CD14-positive monocyte (primary cell): Measurements from ENCODE around the gene ARID1B. TPM values are rescaled to one million over a fixed set of nuclear protein-coding genes. Genes with fewer than 3 reads are reported as not detected.

ENCODE experiments used
- DNase-seq, 3 donors: peaks; one replicate each; pipeline ENCODE4 v3.0.0-alpha.2; 2011 to 2022
- H2AFZ ChIP-seq: 2 replicates; pipeline ENCODE4 v1.6.0; 2012; ENCODE audit warnings: mild to moderate bottlenecking, low read depth, low read length, inconsistent platforms; ENCODE audit not compliant: insufficient read depth, poor library complexity, severe bottlenecking
- H3K27ac ChIP-seq, 2 donors: 1 replicate in 1 of 2; 2 replicates in 1 of 2; pipeline ENCODE4 v1.5.1; 2012 to 2013; ENCODE audit warnings: low read length in 2 of 2, control low read depth in 1 of 2, inconsistent platforms in 1 of 2, low read depth in 1 of 2, mild to moderate bottlenecking in 1 of 2
- H3K27me3 ChIP-seq, 2 donors: one replicate each; pipeline versions ENCODE4 v1.6.0 to v1.6.1; 2011 to 2013; ENCODE audit warnings: low read length in 2 of 2; ENCODE audit not compliant: control insufficient read depth in 2 of 2, insufficient read depth in 2 of 2
- H3K36me3 ChIP-seq, 2 donors: replicated peaks in 1 of 2; 1 replicate in 1 of 2; 2 replicates in 1 of 2; pipeline versions ENCODE4 v1.5.1 to v1.6.1; 2012 to 2013; ENCODE audit warnings: low read length in 2 of 2, control low read depth in 1 of 2, inconsistent platforms in 1 of 2, mild to moderate bottlenecking in 1 of 2; ENCODE audit not compliant: insufficient read depth in 2 of 2, control insufficient read depth in 1 of 2
- H3K4me1 ChIP-seq, 2 donors: 1 replicate in 1 of 2; 2 replicates in 1 of 2; pipeline versions ENCODE4 v1.5.1 to v1.6.1; 2012 to 2013; ENCODE audit warnings: low read length in 2 of 2, control low read depth in 1 of 2, inconsistent platforms in 1 of 2, mild to moderate bottlenecking in 1 of 2, moderate library complexity in 1 of 2; ENCODE audit not compliant: insufficient read depth in 2 of 2, control insufficient read depth in 1 of 2
- H3K4me2 ChIP-seq: replicated peaks from 2 replicates; pipeline ENCODE3; 2012; ENCODE audit warnings: low read length, moderate library complexity, mild to moderate bottlenecking; ENCODE audit not compliant: poor library complexity, severe bottlenecking; ENCODE audit errors: extremely low read depth
- H3K4me3 ChIP-seq, 3 experiments: fragments of 200-600 bp in 1 of 3; sonication (generic) in 1 of 3; replicated peaks in 1 of 3; 1 replicate in 2 of 3; 2 replicates in 1 of 3; pipeline ENCODE4 v1.5.1; 2011 to 2013; ENCODE audit warnings: low read length in 3 of 3, mild to moderate bottlenecking in 3 of 3, control low read depth in 2 of 3, low read depth in 2 of 3, inconsistent platforms in 1 of 3, moderate library complexity in 1 of 3
- H3K79me2 ChIP-seq: 2 replicates; pipeline ENCODE4 v1.6.0; 2012; ENCODE audit warnings: mild to moderate bottlenecking, control low read depth, inconsistent platforms, low read length, moderate library complexity; ENCODE audit not compliant: insufficient read depth
- H3K9ac ChIP-seq: 2 replicates; pipeline ENCODE4 v1.6.0; 2017; ENCODE audit warnings: low read length, mild to moderate bottlenecking; ENCODE audit not compliant: insufficient read depth, poor library complexity, severe bottlenecking
- H3K9me3 ChIP-seq, 2 donors: replicated peaks in 1 of 2; 1 replicate in 1 of 2; 2 replicates in 1 of 2; pipeline versions ENCODE4 v1.5.1 to v1.6.1; 2012 to 2013; ENCODE audit warnings: low read length in 2 of 2, control low read depth in 1 of 2; ENCODE audit not compliant: control insufficient read depth in 1 of 2, insufficient read depth in 1 of 2
- H4K20me1 ChIP-seq: 2 replicates; pipeline ENCODE4 v1.6.0; 2012; ENCODE audit warnings: mild to moderate bottlenecking, low read length, control low read depth, moderate library complexity; ENCODE audit not compliant: insufficient read depth
- H3K27ac Mint-ChIP-seq, 7 donors: one replicate each; pipeline ENCODE4 v1.8.0; 2020; ENCODE audit warnings: mild to moderate bottlenecking in 7 of 7, mixed read lengths in 7 of 7, moderate library complexity in 6 of 7, inconsistent platforms in 2 of 7
- H3K27me3 Mint-ChIP-seq, 3 donors: one replicate each; pipeline ENCODE4 v1.8.0; 2021 to 2022; ENCODE audit warnings: low read depth in 3 of 3, mild to moderate bottlenecking in 3 of 3, mixed read lengths in 3 of 3, moderate library complexity in 3 of 3, inconsistent platforms in 1 of 3
- H3K36me3 Mint-ChIP-seq, 2 donors: one replicate each; pipeline ENCODE4 v1.8.0; 2020; ENCODE audit warnings: mixed read lengths in 2 of 2, inconsistent platforms in 1 of 2, mild to moderate bottlenecking in 1 of 2
- H3K4me1 Mint-ChIP-seq: one replicate; pipeline ENCODE4 v1.8.0; 2020; ENCODE audit warnings: mild to moderate bottlenecking, mixed read lengths
- H3K4me3 Mint-ChIP-seq, 2 donors: one replicate each; pipeline ENCODE4 v1.8.0; 2020; ENCODE audit warnings: mild to moderate bottlenecking in 2 of 2, mixed read lengths in 2 of 2, moderate library complexity in 1 of 2
- H3K9me3 Mint-ChIP-seq, 7 donors: one replicate each; pipeline ENCODE4 v1.8.0; 2020 to 2022; ENCODE audit warnings: mixed read lengths in 7 of 7, mild to moderate bottlenecking in 6 of 7, moderate library complexity in 6 of 7, inconsistent platforms in 2 of 7
- CTCF ChIP-seq: fragments of 200-600 bp; IDR thresholded peaks from one replicate; pipeline ENCODE4 v1.8.0; 2022; ENCODE audit warnings: antibody characterized with exemption, mild to moderate bottlenecking
- WGBS: methylation state at CpG from one replicate; pipeline ENCODE4 v1.1.5; 2013; ENCODE audit warnings: missing lambda C conversion rate; ENCODE audit not compliant: insufficient coverage; 5-methylcytosine and 5-hydroxymethylcytosine counted together
- intact Hi-C, 2 donors: fragments of 100-400 bp; cut with micrococcal nuclease; formaldehyde crosslinking; loops; one replicate each; pipeline versions ENCODE4 v1.15.0 to v1.15.1; 2023
- polyA plus RNA-seq, 3 donors: library from polyadenylated mRNA; depleted of rRNA in 1 of 3; unstranded in 2 of 3; stranded (reverse) in 1 of 3; fragments of 300-500 nt in 2 of 3; fragments of >200 nt in 1 of 3; fragmentation: Illumina TruSeq in 2 of 3; gene quantifications; 1 replicate in 2 of 3; 2 replicates in 1 of 3; pipeline ENCODE4 v1.2.3, GENCODE V29; 2012 to 2021

ARID1B gene
- polyA plus RNA-seq, 3 donors = 3.2 to 22.1 (median 3.8) TPM

GRCh38 chr6:157166784-157167183 lies 389.6 kb downstream of the ARID1B start:
- no peak for DNase-seq
- 98% methylated on average over 7 of the region's 8 CpGs for WGBS
- no peaks in the 10 kb centered on the region for H3K79me2 ChIP-seq
- TF ChIP-seq CTCF = no peak
- H3K9me3 ChIP-seq = no peaks in the 10 kb centered on the region
- no peaks in the 10 kb centered on the region for H3K27me3 ChIP-seq
- H3K9me3 Mint-ChIP-seq = no peaks in the 10 kb centered on the region
- peaks cover 9% of the 10 kb centered on the region for H3K4me1 Mint-ChIP-seq
- H3K4me3 ChIP-seq = no peak overlapping the region
- intact Hi-C loops = no loop called here
- H3K9ac ChIP-seq = no peak overlapping the region
- no peaks in the 10 kb centered on the region for H4K20me1 ChIP-seq
- H2AFZ ChIP-seq = no peak overlapping the region
- no peaks in the 10 kb centered on the region for H3K27me3 Mint-ChIP-seq
- H3K4me1 ChIP-seq = peaks cover 0 to 4% of the 10 kb centered on the region in 2 donors
- no peak overlapping the region for H3K27ac ChIP-seq
- no peak overlapping the region for H3K4me2 ChIP-seq
- H3K4me3 Mint-ChIP-seq = no peak overlapping the region
- H3K36me3 ChIP-seq = peaks cover 29 to 53% of the 10 kb centered on the region in 2 donors
- peak overlapping the region in 1 of 7 donors; percentile 50 for H3K27ac Mint-ChIP-seq
- peaks cover 36% of the 10 kb centered on the region in 2 donors for H3K36me3 Mint-ChIP-seq

GRCh38 chr6:157167837-157168236 lies 390.7 kb downstream of the ARID1B start:
- H3K4me1 Mint-ChIP-seq = peaks cover 9% of the 10 kb centered on the region
- Histone ChIP-seq H3K4me1 (peaks cover 0 to 4% of the 10 kb centered on the region in 2 donors), H4K20me1 (no peaks in the 10 kb centered on the region), H2AFZ (no peak overlapping the region), H3K9me3 (no peaks in the 10 kb centered on the region), H3K4me3 (no peak overlapping the region), H3K36me3 (peaks cover 33 to 55% of the 10 kb centered on the region in 2 donors), H3K79me2 (no peaks in the 10 kb centered on the region), H3K4me2 (no peak overlapping the region), H3K27ac (no peak overlapping the region), H3K9ac (no peak overlapping the region), H3K27me3 (no peaks in the 10 kb centered on the region)
- peaks cover 43 to 44% of the 10 kb centered on the region in 2 donors for H3K36me3 Mint-ChIP-seq
- no peak for TF ChIP-seq CTCF
- no peak overlapping the region for H3K27ac Mint-ChIP-seq
- H3K27me3 Mint-ChIP-seq = no peaks in the 10 kb centered on the region
- WGBS = 97% methylated on average over 9 of the region's 12 CpGs
- no peak for DNase-seq
- H3K9me3 Mint-ChIP-seq = no peaks in the 10 kb centered on the region
- intact Hi-C loops = no loop called here
- no peak overlapping the region for H3K4me3 Mint-ChIP-seq
